ENCODE results near the gene DLST. TPM values are rescaled to one million over a fixed set of nuclear protein-coding genes. Genes with fewer than 3 reads are reported as not detected.
"Not testable (repeated sequence)": the region's sequence is repeated elsewhere in the genome, so short reads cannot be mapped to it uniquely, and the experiment has no call there.

DLST gene
- polyA plus RNA-seq, 3 donors, result 116 to 132 (median 122) TPM

GRCh38 chr14:74924061-74924460 lies 42.3 kb downstream of the DLST start:
- DNase-seq (ENCODE audit: extremely low read depth in 1 of 11, low read depth in 9 of 11, low spot score in 4 of 11), result no peak

- DNase-seq (ENCODE audit: extremely low read depth in 1 of 11, low read depth in 9 of 11, low spot score in 4 of 11), result no peak
Measured at GRCh38 chr14:74927225-74927624, 45.5 kb downstream of the DLST start.

- no peak for DNase-seq (ENCODE audit: extremely low read depth in 1 of 11, low read depth in 9 of 11, low spot score in 4 of 11)
Measured at GRCh38 chr14:74929242-74929641, 47.5 kb downstream of the DLST start.

- DNase-seq (ENCODE audit: extremely low read depth in 1 of 11, low read depth in 9 of 11, low spot score in 4 of 11), result not testable (repeated sequence)
Measured at GRCh38 chr14:74931744-74932143, 50.0 kb downstream of the DLST start.

DNA sequence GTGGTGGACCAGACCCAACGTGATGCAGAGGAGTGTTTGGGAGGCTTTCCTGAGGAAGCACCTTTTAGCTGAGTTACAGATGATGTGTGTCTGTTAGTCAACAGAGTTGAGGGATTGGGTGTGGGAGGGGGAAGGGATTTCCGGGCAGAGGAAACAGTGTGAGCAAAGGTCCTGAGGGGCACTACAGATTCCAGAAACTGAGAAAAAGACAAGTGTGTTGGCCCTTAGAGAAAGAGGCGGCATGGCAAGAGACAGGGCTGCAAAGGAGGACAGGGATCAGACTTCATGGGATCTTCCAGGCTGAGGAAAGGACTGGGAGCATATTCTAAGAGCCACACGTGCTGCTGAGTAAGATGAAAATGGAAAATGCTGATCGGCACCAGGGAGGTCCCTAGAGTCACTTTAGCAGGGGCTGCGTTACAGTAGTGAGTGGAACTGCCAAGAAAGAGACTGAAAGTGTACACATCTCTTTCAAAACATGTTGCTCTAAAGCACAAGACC lies 50.7 kb downstream of the DLST start:
- no peak for DNase-seq (ENCODE audit: extremely low read depth in 1 of 11, low read depth in 9 of 11, low spot score in 4 of 11)

DNA sequence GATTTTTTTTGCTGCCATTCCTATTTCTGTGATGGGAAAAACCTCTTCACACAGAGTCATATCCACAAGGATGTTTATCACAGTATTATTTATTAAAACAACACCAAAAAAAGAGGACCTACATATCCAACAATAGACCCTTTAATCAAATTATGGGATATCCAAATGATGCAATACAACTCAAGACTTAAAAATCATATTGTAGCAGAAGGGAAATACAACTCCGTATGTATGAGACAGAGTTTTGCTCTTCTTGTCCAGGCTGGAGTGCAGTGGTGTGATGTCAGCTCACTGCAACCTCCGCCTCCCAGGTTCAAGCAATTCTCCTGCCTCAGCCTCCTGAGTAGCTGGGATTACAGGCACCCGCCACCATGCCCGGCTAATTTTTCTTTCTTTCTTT lies 51.2 kb downstream of the DLST start:
- DNase-seq (ENCODE audit: extremely low read depth in 1 of 11, low read depth in 9 of 11, low spot score in 4 of 11), result not testable (repeated sequence)

GRCh38 chr14:74934041-74934440 lies 52.3 kb downstream of the DLST start:
- no peak for DNase-seq (ENCODE audit: extremely low read depth in 1 of 11, low read depth in 9 of 11, low spot score in 4 of 11)

GRCh38 chr14:74934476-74935359 lies 53.0 kb downstream of the DLST start:
- DNase-seq (ENCODE audit: extremely low read depth in 1 of 11, low read depth in 9 of 11, low spot score in 4 of 11), result no peak

- no peak for DNase-seq (ENCODE audit: extremely low read depth in 1 of 11, low read depth in 9 of 11, low spot score in 4 of 11)
Measured at GRCh38 chr14:74935360-74935680, 53.6 kb downstream of the DLST start.

DNA sequence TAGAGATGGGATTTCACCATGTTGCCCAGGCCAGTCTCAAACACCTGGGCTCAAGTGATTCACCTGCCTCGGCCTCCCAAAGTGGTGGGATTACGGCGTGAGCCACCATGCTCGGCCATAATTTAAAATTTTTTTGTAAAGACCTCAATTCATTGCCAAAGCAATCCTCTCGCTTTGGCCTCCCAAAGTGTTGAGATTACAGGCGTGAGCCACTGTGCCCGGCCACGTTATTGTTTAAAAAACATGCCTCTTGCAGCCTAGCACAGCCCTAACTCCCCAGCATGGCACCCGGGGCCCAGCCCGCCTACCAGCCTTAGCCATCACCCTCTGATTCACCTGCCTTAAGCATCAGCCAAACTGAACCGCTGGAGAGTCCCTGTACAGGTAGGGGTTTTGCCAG lies 54.4 kb downstream of the DLST start:
- no peak for DNase-seq (ENCODE audit: extremely low read depth in 1 of 11, low read depth in 9 of 11, low spot score in 4 of 11)

DNA sequence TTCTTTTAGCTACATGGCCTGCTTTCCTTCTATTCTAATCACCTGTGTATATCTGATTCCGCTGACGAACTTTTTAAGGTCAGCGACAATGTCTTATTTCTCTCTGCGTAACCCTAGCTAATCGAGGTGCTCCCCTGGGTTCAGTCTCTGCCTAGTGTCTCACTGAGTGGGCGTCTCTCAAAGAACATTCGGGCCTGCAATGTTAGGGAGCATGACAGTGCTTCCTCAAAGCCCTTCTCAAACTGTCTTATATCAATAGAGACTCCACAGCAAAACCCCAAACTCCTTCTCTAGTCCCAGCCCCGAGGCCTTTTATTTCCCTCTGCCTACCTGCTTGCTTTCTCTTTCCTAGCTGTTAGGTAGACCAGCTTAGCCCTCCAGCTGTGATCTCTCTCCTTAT lies 55.0 kb downstream of the DLST start:
- DNase-seq (ENCODE audit: extremely low read depth in 1 of 11, low read depth in 9 of 11, low spot score in 4 of 11), result no peak

- no peak for DNase-seq (ENCODE audit: extremely low read depth in 1 of 11, low read depth in 9 of 11, low spot score in 4 of 11)
Measured at GRCh38 chr14:74937171-74937570, 55.5 kb downstream of the DLST start.

- no peak for DNase-seq (ENCODE audit: extremely low read depth in 1 of 11, low read depth in 9 of 11, low spot score in 4 of 11)
Measured at GRCh38 chr14:74938531-74939495, 57.1 kb downstream of the DLST start.

DNA sequence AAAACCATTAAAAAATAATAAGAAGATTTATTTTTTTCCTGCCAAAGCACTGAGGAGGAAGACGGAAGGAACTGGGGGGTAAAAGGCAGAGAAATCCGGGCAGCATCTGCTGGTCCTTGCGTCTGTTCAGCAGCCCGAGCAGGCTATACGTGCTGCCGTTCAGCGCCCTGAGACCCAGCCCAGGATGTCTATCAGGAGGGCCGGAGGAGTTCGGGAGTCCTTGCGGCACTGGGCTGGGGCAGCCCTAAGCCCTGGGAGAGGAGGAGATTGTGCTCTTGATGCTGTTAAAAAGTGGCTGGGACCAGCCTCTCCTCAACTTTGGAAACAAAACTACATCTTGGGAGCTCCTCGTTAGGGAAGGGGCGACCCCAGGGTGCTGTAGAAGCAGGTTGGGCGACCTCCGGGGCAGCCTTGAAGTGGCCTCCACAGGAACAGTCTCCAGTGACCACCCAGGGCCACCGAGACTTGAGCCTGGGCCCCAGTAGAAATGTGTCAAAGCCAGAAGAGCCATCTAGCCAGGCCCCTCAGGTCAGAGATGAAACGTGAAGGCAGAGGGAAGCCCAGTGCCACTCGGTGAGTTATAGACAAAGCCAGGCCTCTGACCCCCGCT lies 59.3 kb downstream of the DLST start:
- DNase-seq (ENCODE audit: extremely low read depth in 1 of 11, low read depth in 9 of 11, low spot score in 4 of 11), result no peak

DNA sequence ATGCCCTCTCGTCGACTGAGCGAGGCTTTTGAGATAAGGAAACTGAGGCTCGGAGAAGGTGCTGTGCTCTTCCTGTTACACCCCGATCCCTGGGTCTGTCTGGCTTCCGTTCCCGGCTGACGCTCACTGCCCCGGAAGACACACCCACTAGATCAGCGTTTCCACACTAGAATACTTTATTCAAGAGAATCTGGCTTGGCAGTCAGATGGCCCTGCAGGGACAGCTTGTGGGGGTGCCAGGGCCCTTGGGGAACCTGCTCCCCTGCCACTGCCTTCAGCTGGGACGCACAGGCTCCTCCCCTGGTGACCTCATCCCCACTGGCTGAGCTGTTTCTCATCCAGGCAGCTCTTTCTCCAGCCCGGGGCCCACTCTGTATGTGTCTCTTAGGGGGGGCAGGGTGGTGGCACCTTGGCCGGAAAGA lies 60.0 kb downstream of the DLST start:
- no peak for DNase-seq (ENCODE audit: extremely low read depth in 1 of 11, low read depth in 9 of 11, low spot score in 4 of 11)

- no peak for DNase-seq (ENCODE audit: extremely low read depth in 1 of 11, low read depth in 9 of 11, low spot score in 4 of 11)
Measured at GRCh38 chr14:74942181-74942580, 60.5 kb downstream of the DLST start.

GRCh38 chr14:74942608-74943007 lies 60.9 kb downstream of the DLST start:
- DNase-seq (ENCODE audit: extremely low read depth in 1 of 11, low read depth in 9 of 11, low spot score in 4 of 11), result no peak

- DNase-seq (ENCODE audit: extremely low read depth in 1 of 11, low read depth in 9 of 11, low spot score in 4 of 11), result no peak
Measured at GRCh38 chr14:74945261-74945851, 63.6 kb downstream of the DLST start.
